ENCODE results near the gene DCD.

The DCD gene

DNA sequence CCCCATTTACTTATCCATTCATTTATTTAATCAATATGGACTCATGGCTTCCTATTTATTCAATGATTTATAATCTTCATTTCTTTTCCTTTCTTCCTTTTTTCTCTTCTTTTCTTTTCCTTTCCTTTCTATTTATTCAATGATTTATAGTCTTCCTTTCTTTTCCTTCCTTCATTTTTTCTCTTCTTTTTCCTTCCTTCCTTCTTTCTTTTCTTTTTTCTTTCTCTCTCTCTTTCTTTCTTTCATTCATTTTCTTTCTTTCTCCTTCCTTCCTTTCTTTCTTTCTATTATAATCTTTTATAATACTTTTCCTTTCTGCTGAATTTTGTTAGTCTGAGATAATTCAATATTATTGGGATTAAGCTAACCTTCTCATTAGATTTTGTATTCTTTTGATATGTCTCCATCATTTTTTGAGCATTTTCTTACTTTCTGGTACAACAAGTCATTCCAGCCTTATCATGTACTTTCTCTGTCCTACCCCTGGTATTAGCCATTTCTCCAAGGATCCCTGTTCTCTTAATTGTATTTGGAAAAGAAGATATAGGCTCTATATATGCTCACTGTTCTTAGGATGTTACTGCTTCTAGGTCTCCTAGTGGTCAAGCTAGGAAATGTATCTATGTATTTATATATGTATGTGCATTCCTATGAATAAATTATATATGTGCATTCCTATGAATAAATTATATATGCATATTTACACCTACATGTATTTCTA, 25.5 kb downstream of the DCD start:
- no peak for DNase-seq
- intact Hi-C loops (cut with DNase I), result no loop called here

DNA sequence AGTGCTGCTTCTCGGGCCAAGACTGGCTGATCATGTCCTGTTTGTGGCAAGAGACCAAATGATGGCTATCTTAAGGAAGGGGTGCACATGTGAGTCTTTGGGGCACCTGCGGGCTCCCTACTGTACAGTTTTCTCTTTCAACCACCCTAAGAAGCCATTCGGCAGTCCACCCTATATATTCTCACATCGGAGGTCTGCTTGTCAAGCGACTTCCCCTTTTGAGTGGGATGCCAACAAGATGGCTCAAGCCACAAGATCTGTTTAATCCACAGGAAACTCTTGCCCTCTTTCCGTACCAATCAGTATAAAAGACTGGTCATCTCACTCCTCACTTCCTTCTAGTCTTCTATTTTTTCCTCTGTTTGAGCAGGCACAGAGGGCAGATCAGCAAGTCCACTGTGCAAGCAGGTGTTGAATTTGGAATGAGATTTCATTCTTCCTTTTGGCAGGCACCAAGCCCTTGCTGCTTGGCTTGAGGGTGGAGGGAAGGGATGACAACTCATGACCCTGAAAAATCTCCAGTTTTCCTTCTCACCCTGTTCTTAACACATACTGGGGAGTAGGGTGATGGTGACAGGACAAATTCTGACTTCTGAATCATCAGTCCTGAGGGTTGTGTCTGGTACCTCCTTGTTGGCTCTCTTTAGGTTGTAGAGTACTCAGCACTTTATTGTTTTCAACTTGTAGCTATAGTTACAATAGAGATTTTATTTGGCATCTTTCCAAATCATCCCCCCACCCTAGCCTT, 31.1 kb downstream of the DCD start:
- no peak for DNase-seq
- intact Hi-C loops (cut with DNase I), result no loop called here

DNA sequence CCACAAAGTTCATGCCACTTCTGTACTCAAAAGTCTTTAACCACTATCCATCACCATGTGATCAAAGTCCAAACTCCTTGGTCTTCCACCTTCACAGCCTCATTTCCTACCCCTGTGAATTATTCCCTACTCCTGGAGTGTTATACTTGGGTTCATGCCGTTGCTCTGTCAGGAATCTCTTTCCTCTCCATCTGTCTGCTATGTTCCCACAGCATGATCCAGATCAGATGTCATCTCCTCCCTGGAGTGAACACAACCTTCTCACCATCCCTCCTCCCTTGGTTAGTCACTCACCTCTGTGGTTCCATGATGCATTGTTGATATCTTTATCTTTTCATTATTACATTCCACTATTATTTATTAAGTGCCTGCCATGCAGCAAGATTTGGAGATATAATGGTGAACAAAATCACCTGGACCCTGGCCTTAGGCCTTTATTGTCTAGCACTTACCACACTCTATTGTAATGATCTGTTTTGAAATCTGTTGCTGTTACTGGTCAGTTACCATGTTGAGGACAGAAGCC, 35.9 kb downstream of the DCD start:
- intact Hi-C loops (cut with DNase I), result no loop called here

DNA sequence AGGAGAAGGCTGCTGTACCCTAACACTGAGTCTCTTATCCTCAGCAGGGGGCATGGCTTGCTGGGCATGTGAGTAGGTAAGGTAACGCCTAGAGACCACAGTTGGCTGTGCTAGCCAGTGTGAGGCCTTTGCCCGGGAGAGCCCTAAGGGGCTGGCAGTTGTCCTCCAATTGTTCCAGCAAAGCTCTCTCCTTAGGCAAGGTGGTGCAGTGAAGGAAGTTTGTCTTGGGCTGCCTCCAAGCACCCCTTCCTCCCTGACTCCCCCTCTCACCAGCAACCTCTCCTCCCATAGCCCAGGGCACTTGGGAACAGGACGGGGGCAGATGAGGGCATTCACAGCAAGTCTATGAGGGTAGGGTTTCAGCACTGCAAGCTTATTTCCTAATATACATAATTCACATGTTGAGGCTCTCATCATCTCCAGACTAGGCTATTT, 36.4 kb downstream of the DCD start:
- intact Hi-C loops (cut with DNase I), result no loop called here
- DNase-seq, result no peak

More for the DNA sequence above, 35.9 kb downstream of the DCD start:
- DNase-seq, result no peak

DNA sequence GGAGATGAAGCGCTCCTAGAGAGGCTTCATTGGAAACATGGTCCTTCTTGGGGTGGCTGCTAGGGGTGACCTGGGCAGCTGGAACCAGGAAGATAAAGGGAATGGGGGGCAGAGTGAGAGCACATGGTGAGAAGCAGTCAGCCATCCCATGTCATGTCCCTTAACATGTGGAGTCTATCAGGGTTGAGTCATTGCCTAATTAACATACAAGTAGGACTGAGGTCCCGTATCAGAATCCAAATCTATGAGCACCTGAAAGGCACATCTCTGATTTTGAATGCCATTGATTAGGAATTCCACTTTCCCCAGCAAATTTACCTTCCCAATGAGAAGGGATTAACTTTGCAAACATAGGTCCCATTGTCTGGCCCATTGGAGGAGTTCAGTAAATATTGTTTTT, 39.4 kb downstream of the DCD start:
- DNase-seq, result no peak
- intact Hi-C loops (cut with DNase I), result no loop called here

DNA sequence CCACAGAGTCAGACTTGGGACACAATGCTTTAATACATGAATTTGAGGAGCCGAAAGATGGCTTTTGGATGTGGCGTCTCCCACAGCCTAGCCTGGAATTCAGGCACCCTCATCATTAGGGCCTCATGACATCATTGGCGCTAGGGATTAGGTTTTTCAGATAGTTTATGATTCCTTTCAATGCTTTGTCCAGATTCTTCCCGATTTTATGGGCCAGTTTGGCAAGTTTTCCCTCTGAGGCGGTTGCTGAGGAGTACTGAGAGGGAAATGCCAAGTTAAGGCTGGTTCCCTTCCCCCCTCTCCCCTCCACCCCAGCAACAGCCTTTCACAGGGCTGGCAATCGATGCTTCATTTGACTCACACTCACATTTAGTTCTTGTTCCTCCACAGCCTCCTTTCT, 40.0 kb downstream of the DCD start:
- DNase-seq, result no peak
- intact Hi-C loops (cut with DNase I), result no loop called here

DNA sequence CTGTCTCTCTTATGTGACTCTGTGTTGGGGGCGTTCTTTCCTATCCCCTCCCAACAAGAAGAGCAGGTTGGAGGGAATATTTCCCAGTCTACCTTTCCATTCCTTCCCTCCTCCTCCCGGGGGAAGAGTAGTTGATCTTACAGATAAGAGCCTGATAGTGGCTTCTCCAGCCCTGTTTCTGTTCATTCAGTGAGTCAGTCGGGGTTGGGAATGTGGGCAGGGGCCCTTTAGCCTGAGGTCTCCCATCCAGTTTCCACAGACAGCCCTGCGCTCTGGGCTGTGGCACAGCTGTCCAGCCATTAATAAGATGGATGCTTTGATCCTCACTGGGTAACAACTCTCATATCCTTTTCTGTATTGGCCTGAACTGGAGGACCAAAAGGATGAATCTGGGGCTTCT, 41.6 kb downstream of the DCD start:
- DNase-seq, result no peak
- intact Hi-C loops (cut with DNase I), result no loop called here

DNA sequence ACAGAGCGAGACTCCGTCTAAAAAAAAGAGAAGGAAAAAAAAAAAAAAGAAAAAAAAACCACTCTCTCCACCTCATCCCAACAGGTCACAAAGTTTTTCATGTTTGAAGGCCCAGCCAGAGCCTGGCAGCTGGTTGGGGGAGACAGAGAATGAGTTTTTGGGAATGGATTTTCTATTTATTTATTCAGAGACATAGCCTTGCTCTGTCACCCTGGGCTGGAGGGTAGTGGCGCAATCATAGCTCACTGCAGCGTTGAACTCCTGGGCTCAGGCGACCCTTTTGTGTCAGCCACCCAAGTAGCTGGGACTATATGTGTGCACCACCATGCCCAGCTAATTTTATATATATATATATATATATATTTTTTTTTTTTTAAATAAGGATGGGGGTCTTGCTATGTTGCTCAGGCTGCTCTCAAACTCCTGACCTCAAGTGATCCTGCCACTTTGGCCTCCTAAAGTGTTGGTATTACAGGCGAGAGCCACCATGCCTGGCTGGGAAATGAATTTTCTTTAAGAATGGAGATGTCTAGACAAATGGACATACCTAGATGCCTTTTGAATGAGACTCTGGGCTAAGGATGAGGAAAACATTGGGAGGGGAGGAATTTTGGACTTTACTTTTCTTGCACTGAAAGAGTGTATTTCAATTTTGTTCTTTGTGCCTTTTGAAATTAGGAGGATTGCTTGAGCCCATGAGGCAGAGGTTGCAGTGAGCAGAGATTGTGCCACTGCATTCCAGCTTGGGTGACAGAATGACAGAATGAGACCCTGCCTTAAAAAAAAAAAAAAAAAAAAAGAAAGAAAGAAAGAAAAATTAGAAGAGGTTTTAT, 42.8 kb downstream of the DCD start:
- no peak for DNase-seq
- intact Hi-C loops (cut with DNase I), result no loop called here

DNA sequence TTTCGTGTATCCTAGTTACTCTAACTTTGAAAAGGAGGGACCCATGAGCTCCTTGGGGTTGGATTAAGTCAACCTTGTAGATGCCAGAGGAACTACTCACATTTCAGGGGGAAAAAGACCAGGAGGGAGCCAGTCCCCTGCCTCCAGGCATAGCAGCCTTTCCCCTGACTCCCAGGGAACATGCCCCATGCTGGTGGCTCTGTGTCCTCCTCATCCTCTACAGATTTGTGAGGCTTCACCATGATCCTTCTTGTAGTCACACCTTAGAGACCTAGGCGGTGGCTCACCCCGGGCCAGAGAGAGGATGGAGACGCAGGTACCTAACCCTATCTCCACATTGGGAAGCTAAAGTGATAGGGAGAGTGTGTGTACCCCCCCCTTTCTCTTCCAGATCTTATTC, 43.7 kb downstream of the DCD start:
- intact Hi-C loops (cut with DNase I), result no loop called here
- no peak for DNase-seq

DNA sequence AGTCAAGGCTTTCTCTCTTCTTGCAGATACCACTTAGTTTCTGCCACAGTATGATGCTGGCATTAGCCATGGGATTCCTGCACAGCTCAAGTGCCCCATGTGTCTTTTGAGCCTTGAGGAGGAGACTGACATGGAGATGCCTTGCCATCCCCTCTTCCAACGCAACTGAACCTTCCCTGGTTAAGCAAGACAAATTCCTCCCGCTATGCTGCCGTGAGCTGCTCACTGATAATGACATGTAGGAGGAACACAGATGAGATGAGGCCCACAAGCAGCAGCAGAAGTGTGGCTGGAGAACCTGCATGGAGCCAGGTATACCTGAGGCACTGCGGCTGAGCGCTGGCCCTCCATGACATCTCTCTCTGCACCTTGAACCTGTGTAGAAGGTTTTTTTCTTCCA, 44.3 kb downstream of the DCD start:
- intact Hi-C loops (cut with DNase I), result no loop called here
- DNase-seq, result peak in 6 of 42 donors; percentile 32 to 68 (median 51)

DNA sequence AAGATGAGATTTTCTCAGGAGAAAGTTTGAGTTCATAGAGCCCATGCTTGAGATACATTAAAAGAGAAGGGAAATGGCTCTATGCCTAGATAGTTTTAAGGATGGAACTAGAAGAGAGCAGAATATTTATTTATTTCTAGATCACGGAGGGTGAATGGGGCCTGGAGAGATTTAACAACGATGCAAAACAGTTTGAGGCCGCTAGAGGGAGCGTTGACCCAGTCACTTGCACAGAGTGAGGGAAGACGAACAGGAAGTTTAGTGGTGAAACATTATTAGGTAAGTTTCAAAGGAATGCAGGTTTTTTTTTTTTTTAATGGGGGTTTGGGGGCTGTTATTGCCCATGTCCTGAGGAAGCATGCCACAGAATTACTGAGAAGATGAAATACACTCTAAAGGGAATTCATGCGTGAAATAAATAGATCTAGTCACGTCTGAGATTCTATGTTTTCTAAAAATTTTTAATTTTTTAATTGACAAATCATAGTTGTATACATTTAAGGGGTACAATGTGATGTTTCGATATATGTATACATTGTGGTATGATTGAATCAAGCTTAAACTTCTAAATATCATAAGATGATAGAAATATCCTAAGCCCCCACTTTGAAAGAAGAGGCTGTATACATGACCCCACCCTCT, 44.9 kb downstream of the DCD start:
- peak in 41 of 42 donors; percentile 42 to 88 (median 72) for DNase-seq
- intact Hi-C loops (cut with DNase I), result no loop called here

DNA sequence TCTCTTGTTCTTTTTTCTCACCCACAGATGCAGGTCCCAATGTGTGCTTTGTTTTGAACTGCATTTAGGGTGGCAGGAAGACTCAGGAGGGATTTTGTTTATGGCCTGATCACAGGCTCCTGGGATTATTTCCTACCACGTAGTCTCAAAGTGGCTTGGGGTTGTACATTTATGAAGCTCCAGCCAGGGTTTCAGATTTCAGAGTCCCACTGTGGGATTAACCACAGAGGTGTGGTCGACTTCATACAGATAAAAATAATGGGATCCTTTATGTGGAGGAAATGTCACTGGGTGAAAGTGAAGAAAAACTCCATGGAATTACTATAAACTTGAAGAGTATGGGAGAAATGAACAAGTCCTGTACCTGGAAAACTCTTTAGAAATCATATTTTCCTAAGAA, 45.5 kb downstream of the DCD start:
- intact Hi-C loops (cut with DNase I), result no loop called here
- DNase-seq, result no peak

DNA sequence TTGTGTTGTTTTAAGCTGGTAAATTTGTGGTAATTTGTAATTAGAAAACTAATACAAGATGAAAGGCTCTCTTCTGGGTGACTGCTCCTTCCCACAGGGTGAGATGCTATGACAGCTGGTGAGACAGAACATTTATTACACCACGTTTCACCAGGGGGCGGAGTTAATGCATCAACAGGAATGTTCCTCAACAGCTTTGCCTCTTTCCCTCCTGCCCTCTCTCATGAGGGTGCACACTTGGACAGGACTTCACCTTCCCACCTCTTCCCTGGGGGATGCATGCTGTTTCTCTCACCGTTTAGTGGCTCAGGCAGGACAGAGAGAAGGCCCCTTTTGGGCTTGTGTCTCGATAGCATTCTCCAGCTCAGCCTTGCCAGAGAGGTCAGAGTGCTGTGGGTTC, 46.3 kb downstream of the DCD start:
- intact Hi-C loops (cut with DNase I), result no loop called here
- DNase-seq, result peak in 1 of 42 donors; percentile 28

DNA sequence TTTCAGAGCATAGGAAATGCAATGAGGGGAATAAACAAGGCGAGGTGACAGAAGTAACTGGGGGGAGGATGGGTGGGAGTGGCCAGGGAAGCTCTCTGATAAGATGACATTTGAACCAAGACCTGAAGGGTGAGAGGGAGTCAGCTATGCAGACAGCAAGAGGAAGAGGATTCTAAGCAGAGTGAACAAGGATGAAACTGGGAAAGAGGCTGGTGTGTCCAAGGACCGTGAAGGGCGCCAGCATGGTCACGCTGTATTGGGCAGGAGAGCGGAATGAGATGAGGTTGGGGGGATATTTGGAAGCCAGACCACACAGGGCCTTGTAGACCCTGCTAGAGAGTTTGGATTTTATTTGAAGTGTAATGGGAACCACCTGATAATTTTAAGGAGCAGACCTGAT, 49.2 kb downstream of the DCD start:
- no peak for DNase-seq
- intact Hi-C loops (cut with DNase I), result no loop called here

DNA sequence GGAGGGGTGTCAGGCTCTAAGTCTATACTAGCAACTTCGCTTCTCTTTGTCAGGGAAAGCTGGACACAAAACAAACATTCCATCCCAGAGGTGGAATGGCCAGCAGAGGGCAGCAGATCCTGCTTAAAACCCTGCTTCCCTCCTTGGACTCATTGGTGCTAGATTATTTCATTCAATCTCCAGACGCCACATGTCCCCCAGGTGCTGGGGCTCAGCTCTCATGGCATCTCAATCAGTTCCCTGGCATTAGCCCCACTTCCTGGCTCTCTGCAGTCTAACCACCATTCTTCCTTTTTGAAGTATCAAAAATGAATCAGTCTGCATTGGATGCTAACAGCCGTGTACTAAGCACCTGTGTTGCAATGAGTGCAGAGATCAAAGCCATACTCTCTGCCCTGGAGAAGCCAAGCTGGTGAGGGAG, 51.6 kb downstream of the DCD start:
- peak in 40 of 42 donors; percentile 52 to 91 (median 78) for DNase-seq
- intact Hi-C loops (cut with DNase I), result no loop called here

DNA sequence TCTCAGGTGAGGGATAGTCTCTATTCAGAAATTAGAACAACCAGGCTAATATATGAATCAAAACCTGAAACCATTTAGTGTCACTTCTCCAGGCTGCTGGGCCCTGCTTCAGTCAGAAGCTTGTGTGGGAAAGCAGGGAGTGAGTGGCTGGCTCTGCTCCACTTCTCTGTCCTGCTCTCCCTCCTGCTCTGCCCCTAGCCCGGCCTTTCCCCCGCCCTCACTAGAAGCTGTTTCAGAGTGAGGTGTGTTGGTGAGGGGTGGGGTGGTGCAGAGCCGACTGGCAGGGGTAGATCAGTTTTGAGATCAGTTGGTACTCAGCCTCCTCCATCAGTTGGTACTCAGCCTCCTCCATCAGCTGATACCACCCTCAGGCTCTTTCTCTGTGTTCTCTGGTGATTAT, 52.7 kb downstream of the DCD start:
- intact Hi-C loops (cut with DNase I), result no loop called here
- DNase-seq, result no peak

Data from head of caudate nucleus (tissue), 42 donors.